IMR-90 (cell line): ENCODE results near the gene SPATA18. TPM values are rescaled to one million over a fixed set of nuclear protein-coding genes. Genes with fewer than 3 reads are reported as not detected.

ENCODE experiments used
- ATAC-seq: fragments of 200-7000 bp; cut with Tn5 transposase; 2 replicates; pipeline ENCODE4 v1.9.1; 2020; ENCODE audit warnings: low read depth, mild to moderate bottlenecking, moderate library complexity
- BruUV-seq: library from RNA; stranded (reverse); fragments of 400-500 nt; replicated peaks from 2 replicates; lab custom pipeline; 2021; lab: Mats Ljungman, UMichigan
- CTCF ChIA-PET: fragments of 300-600 bp; formaldehyde crosslinking; extraction: SDS; loops from one replicate; lab custom pipeline; 2021; ENCODE audit warnings: antibody characterized with exemption; lab: Yijun Ruan, JAX
- POLR2A ChIA-PET: fragments of 300-600 bp; sonication (Branson Sonifier 250); formaldehyde crosslinking; loops from one replicate; lab custom pipeline; 2022; ENCODE audit warnings: antibody characterized with exemption; ENCODE audit not compliant: unreplicated experiment; lab: Charles Lee
- DNase-seq: peaks from one replicate; pipeline ENCODE4 v3.0.0; 2013
- H2AFZ ChIP-seq: replicated peaks from 2 replicates; pipeline ENCODE3; 2013; ENCODE audit warnings: low read length, mild to moderate bottlenecking; ENCODE audit not compliant: poor library complexity
- H2AK5ac ChIP-seq: 2 replicates; pipeline ENCODE4 v1.6.1; 2013; ENCODE audit warnings: low read depth, low read length, inconsistent platforms
- H2AK9ac ChIP-seq: replicated peaks from 2 replicates; pipeline ENCODE3; 2013; ENCODE audit warnings: mild to moderate bottlenecking, low read depth, low read length, moderate library complexity; ENCODE audit not compliant: poor library complexity
- H2BK120ac ChIP-seq: 2 replicates; pipeline ENCODE4 v1.6.1; 2013; ENCODE audit warnings: low read depth, low read length, inconsistent platforms
- H2BK15ac ChIP-seq: 3 replicates; pipeline ENCODE4 v1.6.1; 2013; ENCODE audit warnings: low read depth, low read length, inconsistent platforms
- H2BK20ac ChIP-seq: 2 replicates; pipeline ENCODE4 v1.6.1; 2013; ENCODE audit warnings: low read depth, mild to moderate bottlenecking, inconsistent platforms, low read length, moderate library complexity
- H2BK5ac ChIP-seq: 2 replicates; pipeline ENCODE4 v1.6.1; 2013; ENCODE audit warnings: mild to moderate bottlenecking, low read depth, low read length, inconsistent platforms; ENCODE audit not compliant: poor library complexity, severe bottlenecking
- H3K14ac ChIP-seq: replicated peaks from 2 replicates; pipeline ENCODE4 v1.6.1; 2013; ENCODE audit warnings: low read depth, low read length, inconsistent platforms
- H3K18ac ChIP-seq: 2 replicates; pipeline ENCODE4 v1.6.1; 2013; ENCODE audit warnings: low read depth, low read length, control low read depth
- H3K23ac ChIP-seq: 2 replicates; pipeline ENCODE4 v1.6.1; 2013; ENCODE audit warnings: low read depth, low read length, inconsistent platforms
- H3K27ac ChIP-seq: 2 replicates; pipeline ENCODE4 v1.5.1; 2013; ENCODE audit warnings: mild to moderate bottlenecking, control low read depth, low read length; ENCODE audit not compliant: insufficient read depth
- H3K27me3 ChIP-seq: 2 replicates; pipeline ENCODE4 v1.6.1; 2013; ENCODE audit warnings: low read length; ENCODE audit not compliant: control insufficient read depth, insufficient read depth
- H3K36me3 ChIP-seq: 2 replicates; pipeline ENCODE4 v1.6.1; 2013; ENCODE audit warnings: low read length, mixed read lengths; ENCODE audit not compliant: control insufficient read depth, insufficient read depth
- H3K4ac ChIP-seq: 2 replicates; pipeline ENCODE4 v1.6.1; 2013; ENCODE audit warnings: low read depth, low read length, inconsistent platforms
- H3K4me1 ChIP-seq: 2 replicates; pipeline ENCODE4 v1.6.1; 2013; ENCODE audit warnings: low read length, mixed read lengths; ENCODE audit not compliant: control insufficient read depth, insufficient read depth
- H3K4me2 ChIP-seq: 2 replicates; pipeline ENCODE4 v1.6.1; 2013; ENCODE audit warnings: low read depth, mild to moderate bottlenecking, control low read depth, low read length, moderate library complexity
- H3K4me3 ChIP-seq: 2 replicates; pipeline ENCODE4 v1.5.1; 2013; ENCODE audit warnings: low read depth, mild to moderate bottlenecking, control low read depth, low read length, moderate library complexity; ENCODE audit not compliant: insufficient read depth
- H3K56ac ChIP-seq: 2 replicates; pipeline ENCODE4 v1.6.1; 2013; ENCODE audit warnings: low read length, inconsistent platforms; ENCODE audit not compliant: insufficient read depth; ENCODE audit errors: extremely low read depth
- H3K79me1 ChIP-seq, 2 experiments: 2 replicates each; pipeline ENCODE4 v1.6.1; 2013; ENCODE audit warnings: low read length in 2 of 2, inconsistent platforms in 1 of 2, low read depth in 1 of 2
- H3K9ac ChIP-seq: 2 replicates; pipeline ENCODE4 v1.6.1; 2013; ENCODE audit warnings: low read depth, low read length, control low read depth
- H3K9me1 ChIP-seq: 2 replicates; pipeline ENCODE4 v1.6.1; 2013; ENCODE audit warnings: low read length, inconsistent platforms; ENCODE audit not compliant: insufficient read depth
- H3K9me3 ChIP-seq: 2 replicates; pipeline ENCODE4 v1.6.1; 2013; ENCODE audit warnings: low read length; ENCODE audit not compliant: control insufficient read depth, insufficient read depth
- H4K20me1 ChIP-seq: 2 replicates; pipeline ENCODE4 v1.6.1; 2013; ENCODE audit warnings: low read length, inconsistent platforms; ENCODE audit not compliant: insufficient read depth
- H4K5ac ChIP-seq: 2 replicates; pipeline ENCODE4 v1.6.1; 2013; ENCODE audit warnings: mild to moderate bottlenecking, low read depth, low read length, control low read depth
- H4K8ac ChIP-seq, 2 experiments: 2 replicates each; pipeline ENCODE4 v1.6.1; 2013; ENCODE audit warnings: low read depth in 2 of 2, low read length in 2 of 2, control low read depth in 1 of 2, inconsistent platforms in 1 of 2
- H4K91ac ChIP-seq: 2 replicates; pipeline ENCODE4 v1.6.1; 2013; ENCODE audit warnings: low read depth, low read length, inconsistent platforms; ENCODE audit not compliant: insufficient read depth
- ELK1 ChIP-seq: fragments of 150-350 bp; IDR thresholded peaks from 2 replicates; pipeline ENCODE4 v1.6.1; 2016; ENCODE audit warnings: low read depth, mild to moderate bottlenecking, low read length, moderate library complexity, borderline replicate concordance
- FOS ChIP-seq: fragments of 150-350 bp; IDR thresholded peaks from 2 replicates; pipeline ENCODE4 v1.6.1; 2016; ENCODE audit warnings: low read depth, low read length
- MAFK ChIP-seq: IDR thresholded peaks from 2 replicates; pipeline ENCODE4 v1.6.1; 2012; ENCODE audit warnings: low read depth, low read length, improper control_type of control experiment
- MAZ ChIP-seq: IDR thresholded peaks from 2 replicates; pipeline ENCODE4 v1.6.1; 2012; ENCODE audit warnings: low read depth, mild to moderate bottlenecking, low read length, improper control_type of control experiment, moderate library complexity, borderline replicate concordance
- RAD21 ChIP-seq: IDR thresholded peaks from 2 replicates; pipeline ENCODE4 v1.6.1; 2012; ENCODE audit warnings: low read length, improper control_type of control experiment
- RCOR1 ChIP-seq: IDR thresholded peaks from 2 replicates; pipeline ENCODE4 v1.6.1; 2012; ENCODE audit warnings: mild to moderate bottlenecking, low read length, improper control_type of control experiment; ENCODE audit not compliant: insufficient replicate concordance
- SMC3 ChIP-seq: fragments of 150-350 bp; IDR thresholded peaks from 2 replicates; pipeline ENCODE4 v1.6.1; 2016; ENCODE audit warnings: low read depth, mild to moderate bottlenecking, antibody characterized with exemption, low read length, moderate library complexity
- USF2 ChIP-seq: fragments of 150-350 bp; IDR thresholded peaks from 2 replicates; pipeline ENCODE4 v1.6.1; 2017; ENCODE audit warnings: mild to moderate bottlenecking, antibody characterized with exemption, low read length, low read depth
- WGBS, 2 experiments: methylation state at CpG; one replicate each; pipeline versions ENCODE4 v1.1.5 to v1.1.7; 2013; ENCODE audit warnings: missing lambda C conversion rate in 2 of 2; ENCODE audit not compliant: insufficient read length in 1 of 2; ENCODE audit errors: extremely low coverage in 2 of 2; 5-methylcytosine and 5-hydroxymethylcytosine counted together
- dilution Hi-C: fragments of 300-500 bp; cut with HindIII; formaldehyde crosslinking; loops from one replicate; pipeline ENCODE4 v1.14.3; 2018; ENCODE audit warnings: low sequenced_read_pairs; ENCODE audit not compliant: unreplicated experiment
- in situ Hi-C: fragments of 300-500 bp; cut with MboI; formaldehyde crosslinking; loops from 3 replicates; pipeline ENCODE4 v1.14.3; 2019; ENCODE audit warnings: low sequenced_read_pairs, inconsistent platforms, mixed read lengths
- intact Hi-C: fragments of 100-400 bp; cut with micrococcal nuclease; formaldehyde crosslinking; loops from 2 replicates; pipeline ENCODE4 v1.10.0; 2022
- polyA plus RNA-seq, 3 experiments: library from polyadenylated mRNA; depleted of rRNA; stranded (reverse); fragments of >200 nt; gene quantifications; 2 replicates each; pipeline ENCODE4 v1.2.3, GENCODE V29; 2012; ENCODE audit warnings: low replicate concordance in 1 of 3
- total RNA-seq: library from RNA; depleted of rRNA; stranded (reverse); fragments of >200 nt; gene quantifications from 2 replicates; pipeline ENCODE4 v1.2.3, GENCODE V29; 2012
- TF ChIP-seq, protein P1 (sequence below): conservative IDR thresholded peaks from 2 replicates; pipeline ENCODE4 v1.5.1; 2012; ENCODE audit warnings: mild to moderate bottlenecking, low read depth, low read length, improper control_type of control experiment

Gene SPATA18
- total and polyA plus RNA-seq, 2 of the 4 experiments (the other 2 are of a cell fraction), result 3.0 to 4.7 TPM

GRCh38 chr4:52015366-52015765 is 35.7 kb upstream of the SPATA18 start:
- H2AFZ ChIP-seq, result no peak overlapping the region
- dilution Hi-C loops, result no loop called here
- H4K91ac ChIP-seq, result no peak overlapping the region
- no TSS peak for BruUV-seq
- no peak overlapping the region for H3K23ac ChIP-seq
- H3K9me1 ChIP-seq, result peaks cover 2% of the 10 kb centered on the region; the same call in 1 of the 2 replicates
- peaks cover 2% of the 10 kb centered on the region; the same call in 1 of the 2 replicates for H3K36me3 ChIP-seq
- TF ChIP-seq MAZ (no peak), ELK1 (no peak), RAD21 (peak; percentile 17; the same call in 1 of the 2 replicates), FOS (no peak), MAFK (no peak), USF2 (no peak), SMC3 (no peak), RCOR1 (no peak)
- TF ChIP-seq, protein P1, sequence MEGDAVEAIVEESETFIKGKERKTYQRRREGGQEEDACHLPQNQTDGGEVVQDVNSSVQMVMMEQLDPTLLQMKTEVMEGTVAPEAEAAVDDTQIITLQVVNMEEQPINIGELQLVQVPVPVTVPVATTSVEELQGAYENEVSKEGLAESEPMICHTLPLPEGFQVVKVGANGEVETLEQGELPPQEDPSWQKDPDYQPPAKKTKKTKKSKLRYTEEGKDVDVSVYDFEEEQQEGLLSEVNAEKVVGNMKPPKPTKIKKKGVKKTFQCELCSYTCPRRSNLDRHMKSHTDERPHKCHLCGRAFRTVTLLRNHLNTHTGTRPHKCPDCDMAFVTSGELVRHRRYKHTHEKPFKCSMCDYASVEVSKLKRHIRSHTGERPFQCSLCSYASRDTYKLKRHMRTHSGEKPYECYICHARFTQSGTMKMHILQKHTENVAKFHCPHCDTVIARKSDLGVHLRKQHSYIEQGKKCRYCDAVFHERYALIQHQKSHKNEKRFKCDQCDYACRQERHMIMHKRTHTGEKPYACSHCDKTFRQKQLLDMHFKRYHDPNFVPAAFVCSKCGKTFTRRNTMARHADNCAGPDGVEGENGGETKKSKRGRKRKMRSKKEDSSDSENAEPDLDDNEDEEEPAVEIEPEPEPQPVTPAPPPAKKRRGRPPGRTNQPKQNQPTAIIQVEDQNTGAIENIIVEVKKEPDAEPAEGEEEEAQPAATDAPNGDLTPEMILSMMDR, result no peak; the same call in 1 of the 2 replicates
- DNase-seq, result no peak
- no peak overlapping the region for H3K4me3 ChIP-seq
- H3K4me1 ChIP-seq, result peaks cover 2% of the 10 kb centered on the region
- ChIA-PET POLR2A (no interaction called here), CTCF (no interaction called here)
- H2AK9ac ChIP-seq, result no peak overlapping the region
- intact Hi-C loops, result loop anchor here (10.0 kb wide), 1 partner anchor 61 kb away; no protein-coding TSS in a partner anchor
- H3K9ac ChIP-seq, result no peak overlapping the region
- H4K20me1 ChIP-seq, result no peaks in the 10 kb centered on the region
- no peak overlapping the region for H3K4me2 ChIP-seq
- no peak overlapping the region for H4K8ac ChIP-seq
- H3K14ac ChIP-seq, result no peak overlapping the region
- H3K79me1 ChIP-seq, result no peaks in the 10 kb centered on the region
- no peak overlapping the region for H3K56ac ChIP-seq
- H3K27ac ChIP-seq, result no peak overlapping the region
- H2BK5ac ChIP-seq, result no peak overlapping the region
- no peaks in the 10 kb centered on the region for H3K9me3 ChIP-seq
- H2BK20ac ChIP-seq, result no peak overlapping the region
- no peak overlapping the region for H2BK120ac ChIP-seq
- in situ Hi-C loops, result no loop called here
- H2BK15ac ChIP-seq, result no peak overlapping the region
- no peaks in the 10 kb centered on the region for H3K27me3 ChIP-seq
- H3K4ac ChIP-seq, result no peak overlapping the region
- WGBS, 2 experiments, result 40% methylated on average over 1 of the region's 7 CpGs; no CpG with 5 or more reads in 1 of the 2 experiments
- H2AK5ac ChIP-seq, result no peak overlapping the region
- peak; percentile 37; the same call in 1 of the 2 replicates for ATAC-seq
- no peak overlapping the region for H3K18ac ChIP-seq
- H4K5ac ChIP-seq, result no peak overlapping the region
